ENCODE results near the gene SRI. TPM values are rescaled to one million over a fixed set of nuclear protein-coding genes. Genes with fewer than 3 reads are reported as not detected.

The SRI gene
- total RNA-seq, 3 donors from 2014 or later: 369 to 809 (median 670) TPM

GRCh38 chr7:88218836-88219605 is 817 bp downstream of the SRI start:
- DNase-seq (peak; percentile 78 to 83 (median 78)), ATAC-seq (peak; percentile 57)
- intact Hi-C loops (cut with DNase I, micrococcal nuclease): no loop called here
- H3K4me3 ChIP-seq: peak overlapping the region; percentile 65
- TF ChIP-seq CTCF (IDR thresholded peaks at IDR 0.05): no peak
- H3K4me1 ChIP-seq (ENCODE audit: low read depth): peaks cover 6% of the 10 kb centered on the region
- H3K9me3 ChIP-seq: no peaks in the 10 kb centered on the region
- no peaks in the 10 kb centered on the region for H3K36me3 ChIP-seq (ENCODE audit: low read depth)

- ATAC-seq (no peak), DNase-seq (no peak)
- TF ChIP-seq CTCF (IDR thresholded peaks at IDR 0.05): no peak
- Histone ChIP-seq H3K36me3 (ENCODE audit: low read depth) (no peaks in the 10 kb centered on the region), H3K4me1 (ENCODE audit: low read depth) (peaks cover 6% of the 10 kb centered on the region), H3K9me3 (no peaks in the 10 kb centered on the region), H3K4me3 (no peak overlapping the region)
- intact Hi-C loops (cut with DNase I, micrococcal nuclease): no loop called here
Observed at GRCh38 chr7:88218429-88218745, 1.5 kb downstream of the SRI start.

- DNase-seq (no peak), ATAC-seq (peak; percentile 1)
- intact Hi-C loops (cut with DNase I, micrococcal nuclease): no loop called here
- no peak for TF ChIP-seq CTCF (IDR thresholded peaks at IDR 0.05)
- Histone ChIP-seq H3K4me3 (no peak overlapping the region), H3K4me1 (ENCODE audit: low read depth) (peaks cover 6% of the 10 kb centered on the region), H3K9me3 (no peaks in the 10 kb centered on the region), H3K36me3 (ENCODE audit: low read depth) (no peaks in the 10 kb centered on the region)
Observed at GRCh38 chr7:88217675-88218428, 2.0 kb downstream of the SRI start.

- ATAC-seq (no peak), DNase-seq (no peak)
- Histone ChIP-seq H3K9me3 (no peaks in the 10 kb centered on the region), H3K4me3 (no peak overlapping the region), H3K36me3 (ENCODE audit: low read depth) (no peaks in the 10 kb centered on the region), H3K4me1 (ENCODE audit: low read depth) (peaks cover 6% of the 10 kb centered on the region)
- intact Hi-C loops (cut with DNase I, micrococcal nuclease): no loop called here
- TF ChIP-seq CTCF (IDR thresholded peaks at IDR 0.05): no peak
Observed at GRCh38 chr7:88216276-88216675, 3.6 kb downstream of the SRI start.

- TF ChIP-seq CTCF (IDR thresholded peaks at IDR 0.05): no peak
- H3K4me3 ChIP-seq: no peak overlapping the region
- ATAC-seq: no peak
- peaks cover 4% of the 10 kb centered on the region for H3K36me3 ChIP-seq (ENCODE audit: low read depth)
- DNase-seq: no peak
- intact Hi-C loops (cut with DNase I, micrococcal nuclease): no loop called here
- H3K9me3 ChIP-seq: no peaks in the 10 kb centered on the region
- H3K4me1 ChIP-seq (ENCODE audit: low read depth): peaks cover 6% of the 10 kb centered on the region
Observed at GRCh38 chr7:88215295-88215694, 4.5 kb downstream of the SRI start.
